ENCODE measurements around the gene EIF4G3.

The EIF4G3 gene

GRCh38 chr1:21046132-21046531 is 130.6 kb downstream of the EIF4G3 start:
- Histone ChIP-seq H3K27me3 (ENCODE audit: control insufficient read depth, low read length) (no peaks in the 10 kb centered on the region), H3F3A (ENCODE audit: control insufficient read depth, insufficient read depth) (no peaks in the 10 kb centered on the region), H3K36me3 (ENCODE audit: control insufficient read depth, low read length) (peaks cover 30% of the 10 kb centered on the region), H3K4me3 (ENCODE audit: low read length) (no peak overlapping the region), H3K4me2 (ENCODE audit: low read length) (no peak overlapping the region), H4K20me1 (ENCODE audit: control insufficient read depth, insufficient read depth, low read depth, low read length) (no peaks in the 10 kb centered on the region), H3K9me3 (ENCODE audit: control insufficient read depth, insufficient read depth, low read length) (no peaks in the 10 kb centered on the region), H3K27ac (ENCODE audit: low read depth, low read length) (no peak overlapping the region), H3K79me2 (ENCODE audit: control insufficient read depth, low read length) (peaks cover 16% of the 10 kb centered on the region), H3K4me1 (ENCODE audit: control insufficient read depth, low read length) (no peaks in the 10 kb centered on the region), H3K9me2 (replicated peaks; ENCODE audit: control insufficient read depth, low read length) (no peaks in the 10 kb centered on the region)
- TF ChIP-seq CTCF (IDR thresholded peaks at IDR 0.05; ENCODE audit: low read depth, low read length, poor library complexity, severe bottlenecking), result no peak
- no peak for TF ChIP-seq EZH2phosphoT487 (IDR thresholded peaks at IDR 0.05; ENCODE audit: borderline replicate concordance, low read length)

DNA sequence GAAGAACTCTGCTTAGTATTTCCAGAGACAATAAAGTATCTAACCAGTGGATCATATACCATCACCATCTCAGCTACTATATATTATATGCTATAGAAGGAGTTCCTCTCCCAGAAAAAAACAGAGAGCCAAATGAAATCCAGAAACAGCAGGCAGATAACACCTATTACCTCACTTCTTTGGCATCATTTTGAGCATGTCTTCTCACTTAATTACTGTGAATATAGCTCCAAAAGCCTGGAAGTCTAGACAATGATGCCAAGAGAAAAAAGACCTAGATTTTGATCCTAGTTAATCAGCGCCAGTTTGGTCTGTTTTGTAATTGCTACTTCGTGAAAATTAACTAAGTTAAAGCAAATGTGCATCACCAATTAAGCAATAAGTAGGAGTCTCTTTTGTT is 131.3 kb downstream of the EIF4G3 start:
- no peak overlapping the region for H3K4me3 ChIP-seq (ENCODE audit: low read length)
- H3K27ac ChIP-seq (ENCODE audit: low read depth, low read length), result no peak overlapping the region
- H3K4me2 ChIP-seq (ENCODE audit: low read length), result no peak overlapping the region
- peaks cover 17% of the 10 kb centered on the region for H3K79me2 ChIP-seq (ENCODE audit: control insufficient read depth, low read length)
- no peaks in the 10 kb centered on the region for H3K9me3 ChIP-seq (ENCODE audit: control insufficient read depth, insufficient read depth, low read length)
- TF ChIP-seq EZH2phosphoT487 (IDR thresholded peaks at IDR 0.05; ENCODE audit: borderline replicate concordance, low read length) (no peak), CTCF (IDR thresholded peaks at IDR 0.05; ENCODE audit: low read depth, low read length, poor library complexity, severe bottlenecking) (no peak)
- H3K36me3 ChIP-seq (ENCODE audit: control insufficient read depth, low read length), result peaks cover 30% of the 10 kb centered on the region
- no peaks in the 10 kb centered on the region for H3F3A ChIP-seq (ENCODE audit: control insufficient read depth, insufficient read depth)
- H3K9me2 ChIP-seq (replicated peaks; ENCODE audit: control insufficient read depth, low read length), result no peaks in the 10 kb centered on the region
- H3K4me1 ChIP-seq (ENCODE audit: control insufficient read depth, low read length), result no peaks in the 10 kb centered on the region
- no peaks in the 10 kb centered on the region for H4K20me1 ChIP-seq (ENCODE audit: control insufficient read depth, insufficient read depth, low read depth, low read length)
- H3K27me3 ChIP-seq (ENCODE audit: control insufficient read depth, low read length), result no peaks in the 10 kb centered on the region

- no peak overlapping the region for H3K4me2 ChIP-seq (ENCODE audit: low read length)
- H3K36me3 ChIP-seq (ENCODE audit: control insufficient read depth, low read length), result peaks cover 22% of the 10 kb centered on the region
These were observed 133.6 kb downstream of the EIF4G3 start for GRCh38 chr1:21042929-21043605.

More at GRCh38 chr1:21042929-21043605, 133.6 kb downstream of the EIF4G3 start:
- Histone ChIP-seq H3K27me3 (ENCODE audit: control insufficient read depth, low read length) (no peaks in the 10 kb centered on the region), H3K4me3 (ENCODE audit: low read length) (no peak overlapping the region), H3K27ac (ENCODE audit: low read depth, low read length) (no peak overlapping the region), H3K9me3 (ENCODE audit: control insufficient read depth, insufficient read depth, low read length) (no peaks in the 10 kb centered on the region), H3K79me2 (ENCODE audit: control insufficient read depth, low read length) (peaks cover 39% of the 10 kb centered on the region), H3K9me2 (replicated peaks; ENCODE audit: control insufficient read depth, low read length) (no peaks in the 10 kb centered on the region), H3F3A (ENCODE audit: control insufficient read depth, insufficient read depth) (no peaks in the 10 kb centered on the region), H3K4me1 (ENCODE audit: control insufficient read depth, low read length) (no peaks in the 10 kb centered on the region), H4K20me1 (ENCODE audit: control insufficient read depth, insufficient read depth, low read depth, low read length) (no peaks in the 10 kb centered on the region)
- TF ChIP-seq CTCF (IDR thresholded peaks at IDR 0.05; ENCODE audit: low read depth, low read length, poor library complexity, severe bottlenecking) (no peak), EZH2phosphoT487 (IDR thresholded peaks at IDR 0.05; ENCODE audit: borderline replicate concordance, low read length) (no peak)
